Coronary artery (tissue), 2 donors: ENCODE results near the gene SSTR4.

Experiments used
- DNase-seq: peaks from one replicate; pipeline ENCODE4 v3.0.0-alpha.2; 2017; ENCODE audit warnings: low spot score
- H3K27ac ChIP-seq, 2 donors: fragments of 200-600 bp; sonication (generic); one replicate each; pipeline ENCODE4 v1.5.1; 2016 to 2019
- H3K4me3 ChIP-seq: fragments of 200-600 bp; sonication (generic); 2 replicates; pipeline ENCODE4 v1.5.1; 2016; ENCODE audit warnings: mild to moderate bottlenecking, moderate library complexity
- CTCF ChIP-seq: fragments of 200-600 bp; sonication (generic); IDR thresholded peaks from one replicate; pipeline ENCODE4 v1.5.1; 2019; ENCODE audit warnings: antibody characterized with exemption

The SSTR4 gene

GRCh38 chr20:23059001-23059400 lies 23.9 kb downstream of the SSTR4 start:
- Histone ChIP-seq H3K4me3 (no peak overlapping the region), H3K27ac (no peak overlapping the region)
- no peak for TF ChIP-seq CTCF
- no peak for DNase-seq

GRCh38 chr20:23059846-23060245 lies 24.7 kb downstream of the SSTR4 start:
- no peak overlapping the region for H3K4me3 ChIP-seq
- H3K27ac ChIP-seq = peak overlapping the region; percentile 12 to 57
- DNase-seq = no peak
- no peak for TF ChIP-seq CTCF

GRCh38 chr20:23060629-23061028 lies 25.5 kb downstream of the SSTR4 start:
- no peak for DNase-seq
- H3K27ac ChIP-seq = peak overlapping the region; percentile 71 to 94
- H3K4me3 ChIP-seq = no peak overlapping the region
- no peak for TF ChIP-seq CTCF

- H3K27ac ChIP-seq = peak overlapping the region; percentile 71 to 94
- H3K4me3 ChIP-seq = peak overlapping the region; percentile 37
- TF ChIP-seq CTCF = no peak
- no peak for DNase-seq
Observed at GRCh38 chr20:23061262-23061661, 26.1 kb downstream of the SSTR4 start.

DNA sequence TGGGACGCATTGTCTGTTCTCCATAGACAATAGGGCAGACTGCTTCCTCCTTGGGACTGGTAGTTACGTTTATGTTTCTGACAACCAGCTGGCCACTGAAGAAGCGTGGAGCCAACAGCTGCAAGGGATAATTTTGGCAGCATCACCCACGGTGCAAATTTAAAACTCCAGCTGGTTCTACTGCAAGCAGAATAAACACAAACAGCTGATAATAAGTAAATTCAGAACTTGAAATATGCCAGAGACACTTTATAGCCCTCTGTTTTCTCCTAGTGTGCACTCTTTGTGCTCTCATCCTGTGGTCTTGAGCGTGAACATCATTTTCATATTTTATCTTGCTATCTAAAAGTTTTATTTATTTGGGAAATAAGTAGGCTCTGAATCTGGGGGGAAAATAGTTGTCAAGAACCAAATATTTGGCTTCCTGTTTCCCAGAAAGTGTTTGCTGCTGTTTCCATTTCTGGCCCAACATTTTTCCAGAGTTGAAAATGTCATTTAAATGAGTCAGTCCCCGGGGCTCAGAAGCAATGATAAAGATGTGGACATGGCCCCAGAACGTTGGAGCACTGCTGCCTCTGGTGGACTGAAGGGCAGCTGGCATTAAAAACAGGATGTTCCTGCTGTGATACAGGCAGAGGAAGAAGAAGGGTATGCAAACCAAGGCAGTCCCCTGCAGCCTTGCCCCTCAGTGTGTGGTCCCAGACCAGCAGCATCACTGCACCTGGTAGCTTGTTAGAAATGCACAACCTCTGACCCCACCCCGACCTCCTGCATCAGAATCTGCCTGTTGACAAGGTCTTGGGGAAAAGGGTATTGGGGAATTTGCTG lies 26.8 kb downstream of the SSTR4 start:
- Histone ChIP-seq H3K4me3 (peak overlapping the region; percentile 37), H3K27ac (peak overlapping the region; percentile 71 to 94)
- peak; percentile 84 for DNase-seq
- peak; percentile 51 for TF ChIP-seq CTCF

DNA sequence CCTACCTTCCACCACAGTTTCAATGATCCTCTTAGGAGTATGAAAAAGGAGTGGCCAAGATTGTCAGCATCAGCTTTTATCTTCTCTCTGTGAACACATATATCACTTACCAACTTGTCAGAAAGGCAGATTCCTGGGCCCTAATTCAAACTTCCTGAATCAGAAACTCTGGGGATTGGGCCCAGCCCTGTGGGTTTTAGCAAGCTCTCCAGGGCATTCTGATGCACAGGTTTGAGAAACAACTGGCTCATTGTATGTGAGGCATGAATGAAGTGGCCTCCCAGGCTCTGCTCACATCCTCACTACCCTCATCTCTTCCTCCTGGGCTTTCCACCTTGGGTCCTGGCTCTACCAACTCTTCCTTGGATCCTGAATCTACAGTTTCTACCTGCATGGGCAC lies 27.5 kb downstream of the SSTR4 start:
- peak overlapping the region; percentile 71 to 83 for H3K27ac ChIP-seq
- TF ChIP-seq CTCF = no peak
- no peak overlapping the region for H3K4me3 ChIP-seq
- DNase-seq = peak; percentile 62

DNA sequence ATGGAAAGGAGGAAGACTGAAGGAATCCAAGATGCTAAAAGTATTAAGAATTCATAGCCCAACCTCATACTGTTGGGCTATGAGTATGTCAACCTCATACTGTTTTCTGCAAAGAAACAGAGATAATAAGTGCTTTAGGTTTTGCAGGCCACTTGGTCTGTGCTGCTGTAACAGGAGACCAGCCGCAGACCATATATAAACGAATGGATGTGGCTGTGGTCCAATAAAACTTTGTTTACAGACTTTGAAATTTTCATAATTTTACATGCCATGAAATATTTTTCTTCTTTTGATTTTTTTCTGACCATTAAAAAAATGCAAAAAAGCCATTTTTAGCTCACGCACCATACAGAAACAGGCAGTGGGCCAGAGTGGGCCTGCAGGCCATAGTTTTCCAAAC lies 28.1 kb downstream of the SSTR4 start:
- Histone ChIP-seq H3K4me3 (no peak overlapping the region), H3K27ac (peak overlapping the region in 1 of 2 donors; percentile 83)
- no peak for DNase-seq
- TF ChIP-seq CTCF = no peak
